GM12874 (cell line): ENCODE data around the gene CCDC43.

ENCODE experiments used
- TF ChIP-seq, protein P1 (sequence below): IDR thresholded peaks from 2 replicates; pipeline ENCODE4 v1.5.1; 2011; ENCODE audit warnings: low read depth, mild to moderate bottlenecking, control low read depth, low read length, moderate library complexity; ENCODE audit not compliant: insufficient read depth

CCDC43 gene

DNA sequence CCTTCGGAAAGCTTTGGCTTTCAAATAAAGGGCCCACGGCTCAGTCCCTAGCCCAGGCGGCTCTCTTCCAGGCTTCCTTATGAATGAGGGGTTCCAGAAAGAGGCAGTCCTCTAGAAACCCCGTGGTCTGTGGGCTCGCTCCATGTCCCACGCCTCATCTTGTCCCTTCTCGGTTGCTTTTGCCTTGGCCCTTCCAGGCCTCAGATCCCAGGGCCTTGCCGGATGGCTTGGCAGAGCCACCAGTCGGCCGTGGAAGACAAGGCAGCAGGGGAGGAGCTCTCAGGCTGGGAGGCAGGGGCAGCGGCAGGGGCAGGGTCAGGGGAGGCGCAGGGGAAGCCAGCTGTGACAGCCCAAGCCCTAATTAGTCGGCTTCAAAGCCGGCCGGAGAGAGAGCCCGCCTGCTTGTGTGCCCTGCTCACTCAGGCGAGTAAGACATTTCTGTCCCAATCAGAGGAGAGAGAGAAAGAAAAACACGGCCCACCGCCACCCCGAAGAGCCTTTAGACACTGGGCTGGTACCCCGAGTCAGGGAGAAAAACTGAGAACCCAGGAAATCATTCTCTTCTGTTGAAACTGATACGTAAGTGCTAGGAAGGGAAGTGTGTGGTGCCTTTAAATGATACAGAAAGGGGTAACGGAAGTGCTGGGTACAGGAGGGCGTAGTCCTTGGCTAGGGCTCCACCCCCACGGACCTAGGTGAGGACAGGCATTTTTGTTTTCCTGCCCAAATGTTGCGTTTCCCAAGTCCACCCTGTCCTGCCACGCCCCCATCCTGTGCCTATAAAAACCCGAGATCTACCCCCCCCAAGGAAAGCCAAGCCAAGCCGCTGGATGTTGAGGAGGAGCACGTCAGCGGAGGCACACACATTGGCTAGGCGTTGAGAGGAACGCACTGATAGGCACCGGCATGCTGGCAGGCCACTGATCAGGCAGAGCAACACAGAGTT, 61.1 kb downstream of the CCDC43 start:
- TF ChIP-seq, protein P1, sequence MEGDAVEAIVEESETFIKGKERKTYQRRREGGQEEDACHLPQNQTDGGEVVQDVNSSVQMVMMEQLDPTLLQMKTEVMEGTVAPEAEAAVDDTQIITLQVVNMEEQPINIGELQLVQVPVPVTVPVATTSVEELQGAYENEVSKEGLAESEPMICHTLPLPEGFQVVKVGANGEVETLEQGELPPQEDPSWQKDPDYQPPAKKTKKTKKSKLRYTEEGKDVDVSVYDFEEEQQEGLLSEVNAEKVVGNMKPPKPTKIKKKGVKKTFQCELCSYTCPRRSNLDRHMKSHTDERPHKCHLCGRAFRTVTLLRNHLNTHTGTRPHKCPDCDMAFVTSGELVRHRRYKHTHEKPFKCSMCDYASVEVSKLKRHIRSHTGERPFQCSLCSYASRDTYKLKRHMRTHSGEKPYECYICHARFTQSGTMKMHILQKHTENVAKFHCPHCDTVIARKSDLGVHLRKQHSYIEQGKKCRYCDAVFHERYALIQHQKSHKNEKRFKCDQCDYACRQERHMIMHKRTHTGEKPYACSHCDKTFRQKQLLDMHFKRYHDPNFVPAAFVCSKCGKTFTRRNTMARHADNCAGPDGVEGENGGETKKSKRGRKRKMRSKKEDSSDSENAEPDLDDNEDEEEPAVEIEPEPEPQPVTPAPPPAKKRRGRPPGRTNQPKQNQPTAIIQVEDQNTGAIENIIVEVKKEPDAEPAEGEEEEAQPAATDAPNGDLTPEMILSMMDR: no peak

DNA sequence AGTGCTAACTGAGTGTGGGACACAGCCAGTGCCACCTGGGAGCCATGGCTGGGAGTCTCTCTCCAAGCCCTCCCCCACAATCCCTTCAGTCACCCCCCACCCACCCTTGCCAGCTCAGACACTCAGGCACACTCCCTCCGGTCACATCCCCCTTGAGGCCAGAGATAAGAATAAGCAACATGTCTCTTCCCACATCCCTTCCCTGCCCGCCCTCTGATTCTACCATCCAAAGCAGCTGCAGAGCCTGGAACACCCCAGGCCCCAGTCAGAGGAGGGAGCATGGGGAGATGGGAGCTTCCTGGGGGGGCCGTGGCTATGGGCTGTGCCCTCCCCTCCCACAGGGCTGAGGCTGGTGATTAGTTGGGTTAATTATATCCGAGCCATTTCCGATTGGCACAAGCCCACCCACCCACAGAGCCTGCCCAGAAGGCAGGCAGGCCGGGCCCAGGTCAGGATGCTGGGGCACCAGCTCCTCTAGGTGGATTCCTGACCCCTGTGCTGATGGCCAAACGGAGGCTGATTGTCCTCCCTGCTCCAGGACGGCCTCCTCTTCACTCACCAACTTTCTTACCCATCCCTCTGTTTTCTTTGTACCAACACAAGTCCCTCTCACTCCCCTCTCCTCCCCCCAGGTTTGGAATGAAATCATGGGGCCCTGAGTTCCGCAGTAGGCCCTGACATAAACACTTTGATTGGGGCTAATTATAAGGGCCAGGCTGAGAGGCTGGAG, 61.9 kb downstream of the CCDC43 start:
- TF ChIP-seq, protein P1: no peak
